ENCODE measurements around the gene ATP5MC2. TPM values are rescaled to one million over a fixed set of nuclear protein-coding genes. Genes with fewer than 3 reads are reported as not detected.

ATP5MC2 gene
- total RNA-seq, 1 donor from 2014 or later, result 121 TPM

- H3K4me3 ChIP-seq (ENCODE audit: low read depth, low read length), result peak overlapping the region; percentile 20
- TF ChIP-seq, protein P1, sequence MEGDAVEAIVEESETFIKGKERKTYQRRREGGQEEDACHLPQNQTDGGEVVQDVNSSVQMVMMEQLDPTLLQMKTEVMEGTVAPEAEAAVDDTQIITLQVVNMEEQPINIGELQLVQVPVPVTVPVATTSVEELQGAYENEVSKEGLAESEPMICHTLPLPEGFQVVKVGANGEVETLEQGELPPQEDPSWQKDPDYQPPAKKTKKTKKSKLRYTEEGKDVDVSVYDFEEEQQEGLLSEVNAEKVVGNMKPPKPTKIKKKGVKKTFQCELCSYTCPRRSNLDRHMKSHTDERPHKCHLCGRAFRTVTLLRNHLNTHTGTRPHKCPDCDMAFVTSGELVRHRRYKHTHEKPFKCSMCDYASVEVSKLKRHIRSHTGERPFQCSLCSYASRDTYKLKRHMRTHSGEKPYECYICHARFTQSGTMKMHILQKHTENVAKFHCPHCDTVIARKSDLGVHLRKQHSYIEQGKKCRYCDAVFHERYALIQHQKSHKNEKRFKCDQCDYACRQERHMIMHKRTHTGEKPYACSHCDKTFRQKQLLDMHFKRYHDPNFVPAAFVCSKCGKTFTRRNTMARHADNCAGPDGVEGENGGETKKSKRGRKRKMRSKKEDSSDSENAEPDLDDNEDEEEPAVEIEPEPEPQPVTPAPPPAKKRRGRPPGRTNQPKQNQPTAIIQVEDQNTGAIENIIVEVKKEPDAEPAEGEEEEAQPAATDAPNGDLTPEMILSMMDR (IDR thresholded peaks at IDR 0.05; ENCODE audit: insufficient read depth, low read length, severe bottlenecking), result no peak
- FAIRE-seq, result no peak
- DNase-seq (ENCODE audit: low read depth), result no peak
- H3K36me3 ChIP-seq (ENCODE audit: control insufficient read depth, insufficient read depth, low read length), result peaks cover 4% of the 10 kb centered on the region
- no peaks in the 10 kb centered on the region for H3K27me3 ChIP-seq (ENCODE audit: control insufficient read depth, insufficient read depth, low read length)
Measured at GRCh38 chr12:53677016-53677799, 1.3 kb upstream of the ATP5MC2 start.

GRCh38 chr12:53676656-53677015, 753 bp upstream of the ATP5MC2 start:
- H3K36me3 ChIP-seq (ENCODE audit: control insufficient read depth, insufficient read depth, low read length), result peaks cover 4% of the 10 kb centered on the region
- peak overlapping the region; percentile 20 for H3K4me3 ChIP-seq (ENCODE audit: low read depth, low read length)
- H3K27me3 ChIP-seq (ENCODE audit: control insufficient read depth, insufficient read depth, low read length), result no peaks in the 10 kb centered on the region
- no peak for FAIRE-seq
- DNase-seq (ENCODE audit: low read depth), result no peak
- TF ChIP-seq, protein P1 (IDR thresholded peaks at IDR 0.05; ENCODE audit: insufficient read depth, low read length, severe bottlenecking), result no peak

- FAIRE-seq (no peak), DNase-seq (ENCODE audit: low read depth) (peak; percentile 15)
- H3K4me3 ChIP-seq (ENCODE audit: low read depth, low read length), result peak overlapping the region; percentile 74
- peaks cover 8% of the 10 kb centered on the region for H3K36me3 ChIP-seq (ENCODE audit: control insufficient read depth, insufficient read depth, low read length)
- TF ChIP-seq, protein P1 (IDR thresholded peaks at IDR 0.05; ENCODE audit: insufficient read depth, low read length, severe bottlenecking), result no peak
- no peaks in the 10 kb centered on the region for H3K27me3 ChIP-seq (ENCODE audit: control insufficient read depth, insufficient read depth, low read length)
Measured at GRCh38 chr12:53674977-53675700, 744 bp downstream of the ATP5MC2 start.

DNA sequence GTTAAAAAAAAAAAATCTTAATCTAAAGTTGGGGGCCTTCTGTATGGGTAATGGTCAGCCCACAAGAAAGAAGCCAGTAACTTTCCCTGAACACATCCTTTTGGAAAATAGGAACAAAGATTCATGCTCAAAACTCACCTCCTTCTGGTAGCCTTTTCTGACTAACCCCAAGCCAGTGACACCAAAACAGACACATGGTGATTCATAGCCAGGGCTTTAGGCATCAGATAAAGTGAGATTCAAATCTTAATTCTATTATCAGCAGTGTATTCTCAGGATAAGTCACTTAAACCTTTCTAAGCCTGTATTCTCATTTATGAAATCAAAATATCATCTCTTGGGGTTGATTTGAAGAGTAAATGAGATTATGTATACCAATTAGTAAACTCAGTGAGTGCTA, 4.9 kb downstream of the ATP5MC2 start:
- no peak for DNase-seq (ENCODE audit: low read depth)
- TF ChIP-seq, protein P1 (IDR thresholded peaks at IDR 0.05; ENCODE audit: insufficient read depth, low read length, severe bottlenecking), result no peak
- Histone ChIP-seq H3K27me3 (ENCODE audit: control insufficient read depth, insufficient read depth, low read length) (no peaks in the 10 kb centered on the region), H3K36me3 (ENCODE audit: control insufficient read depth, insufficient read depth, low read length) (peaks cover 17% of the 10 kb centered on the region), H3K4me3 (ENCODE audit: low read depth, low read length) (no peak overlapping the region)
- FAIRE-seq, result no peak

GRCh38 chr12:53670308-53670707, 5.6 kb downstream of the ATP5MC2 start:
- TF ChIP-seq, protein P1 (IDR thresholded peaks at IDR 0.05; ENCODE audit: insufficient read depth, low read length, severe bottlenecking), result no peak
- DNase-seq (ENCODE audit: low read depth) (no peak), FAIRE-seq (no peak)
- Histone ChIP-seq H3K36me3 (ENCODE audit: control insufficient read depth, insufficient read depth, low read length) (peaks cover 17% of the 10 kb centered on the region), H3K4me3 (ENCODE audit: low read depth, low read length) (no peak overlapping the region), H3K27me3 (ENCODE audit: control insufficient read depth, insufficient read depth, low read length) (no peaks in the 10 kb centered on the region)

Data from bronchial epithelial cell (primary cell).